Heart right ventricle (tissue), 16 donors: Measurements from ENCODE around the gene MYL3. TPM values are rescaled to one million over a fixed set of nuclear protein-coding genes. Genes with fewer than 3 reads are reported as not detected.

ENCODE experiments used
- ATAC-seq, 8 donors: fragments of 200-7000 bp; cut with Tn5 transposase; one replicate each; pipeline ENCODE4 v1.9.1; 2020; ENCODE audit warnings: mild to moderate bottlenecking in 8 of 8, moderate library complexity in 8 of 8, moderate number of reproducible peaks in 1 of 8
- DNase-seq, 2 donors: peaks; one replicate each; pipeline ENCODE4 v3.0.0-alpha.2; 2020
- H3K27ac ChIP-seq, 10 donors: fragments of 200-600 bp; sonication (generic) in 2 of 10; one replicate each; pipeline versions ENCODE4 v1.5.0 to v1.8.0; 2020 to 2022; ENCODE audit warnings: mild to moderate bottlenecking in 3 of 10
- H3K27me3 ChIP-seq, 7 donors: fragments of 200-600 bp; one replicate each; pipeline ENCODE4 v1.8.0; 2021 to 2022; ENCODE audit warnings: mild to moderate bottlenecking in 2 of 7
- H3K36me3 ChIP-seq, 9 donors: fragments of 200-600 bp; sonication (generic) in 1 of 9; one replicate each; pipeline versions ENCODE4 v1.5.0 to v1.8.0; 2020 to 2022; ENCODE audit warnings: mild to moderate bottlenecking in 2 of 9
- H3K4me1 ChIP-seq, 9 donors: fragments of 200-600 bp; sonication (generic) in 1 of 9; one replicate each; pipeline versions ENCODE4 v1.5.0 to v1.8.0; 2020 to 2022; ENCODE audit warnings: mild to moderate bottlenecking in 4 of 9
- H3K4me3 ChIP-seq, 10 donors: fragments of 200-600 bp; sonication (generic) in 2 of 10; one replicate each; pipeline versions ENCODE4 v1.5.0 to v1.8.0; 2020 to 2022; ENCODE audit warnings: mild to moderate bottlenecking in 7 of 10, moderate library complexity in 2 of 10
- H3K9me3 ChIP-seq, 11 donors: fragments of 200-600 bp in 10 of 11; sonication (generic) in 2 of 11; one replicate each; pipeline versions ENCODE4 v1.5.0 to v1.8.0; 2013 to 2022; ENCODE audit warnings: mild to moderate bottlenecking in 2 of 11, control low read depth in 1 of 11, moderate library complexity in 1 of 11
- CTCF ChIP-seq, 9 donors: fragments of 200-600 bp; sonication (generic) in 2 of 9; IDR thresholded peaks; one replicate each; pipeline versions ENCODE4 v1.5.0 to v1.8.0; 2021 to 2022; ENCODE audit warnings: antibody characterized with exemption in 9 of 9, mild to moderate bottlenecking in 5 of 9, moderate library complexity in 1 of 9
- WGBS, 2 donors: extraction: QIAGEN DNeasy Blood & Tissue Kit; methylation state at CpG; one replicate each; pipeline ENCODE4 v1.1.7; 2013; ENCODE audit warnings: inconsistent platforms in 1 of 2; 5-methylcytosine and 5-hydroxymethylcytosine counted together
- intact Hi-C, 10 donors: fragments of 100-400 bp; cut with DNase I; formaldehyde crosslinking; loops; one replicate each; pipeline versions ENCODE4 v1.11.1 to v1.14.2; 2022
- polyA plus RNA-seq, 2 donors: library from polyadenylated mRNA; stranded (reverse); fragments of 200-250 nt; gene quantifications; one replicate each; pipeline ENCODE4 v1.2.3, GENCODE V29; 2013
- total RNA-seq, 10 donors: library from RNA; stranded (reverse); fragmentation: NEBNext Ultra II Directional in 3 of 10; extraction: Animal tissue kit (Norgen Biotek cat#: 25700) in 3 of 10; gene quantifications; one replicate each; pipeline versions ENCODE4 v1.2.1 to v1.2.4, GENCODE V29; 2021 to 2023
- donor health status: Arrhythmogenic right ventricular cardiomyopathy.
- donor health status: ischemic (EF 13 %, LVEDD 7.1; RV severe dilation, severe dysfunction).
- donor health status: healthy with polysubstance abuse.
- donor health status: DM: no; HTN: yes; CAD: no.
- donor health status: DM: no; HTN: no; CAD: no.
- donor health status: ischemic (EF 25% LVEDD 6.9; RV normal size, moderate dysfunction).
- donor health status: ischemic (EF 25% LVEDD 5.7; RV mildly dilated, moderate dysfunction).
- donor health status: healthy.
- donor health status: DM: yes; HTN: yes; CAD: no.
- donor health status: Ischemic cardiomyopathy.
- donor health status: ischemic (EF 35%, LVEDD 5.7; RV mildly dilated, moderate dysfunction).
- donor health status: nonischemic (EF 11% LVEDD 7.7; RV severe dilation, severe dysfunction).
- donor health status: DM: yes; HTN: yes; CAD: no.
- donor health status: PGD.
- donor health status: ischemic (EF 29% LVEDD 5.4; RV normal size, mild dysfunction).
- donor health status: nonischemic (EF 23%, LVEDD 6.1; RV moderate dilation, normal function).

The MYL3 gene
- total and polyA plus RNA-seq, 12 donors: 5,377 to 9,904 (median 7,587) TPM

DNA sequence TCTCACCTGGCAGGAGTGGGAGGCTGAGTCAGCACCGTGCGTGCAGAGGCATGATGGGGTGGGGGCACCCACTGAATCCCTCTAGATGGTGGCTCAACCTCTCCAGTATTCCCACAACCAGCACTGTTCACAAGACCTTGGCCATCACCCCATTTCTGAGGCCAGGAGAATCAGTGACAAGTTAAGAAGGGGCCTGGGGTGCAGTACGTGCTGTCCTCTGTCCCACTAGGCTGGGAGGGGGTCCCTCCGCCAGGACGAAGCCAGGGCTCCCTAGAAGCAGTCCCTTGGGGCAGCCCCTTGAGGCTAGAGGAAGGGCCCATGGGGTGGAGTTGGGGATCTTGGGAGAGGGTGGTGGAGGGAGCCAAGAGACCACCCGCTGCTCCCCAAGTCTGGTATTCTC lies 4.8 kb downstream of the MYL3 start:
- Histone ChIP-seq H3K9me3 (no peaks in the 10 kb centered on the region), H3K4me3 (peak overlapping the region in 9 of 10 donors; percentile 21 to 69 (median 58)), H3K4me1 (peaks cover 0 to 39% (median 5%) of the 10 kb centered on the region in 9 donors), H3K36me3 (peaks cover 0 to 40% (median 0%) of the 10 kb centered on the region in 9 donors), H3K27me3 (no peaks in the 10 kb centered on the region), H3K27ac (peak overlapping the region in 8 of 10 donors; percentile 42 to 98 (median 92))
- ATAC-seq (no peak), DNase-seq (peak in 1 of 2 donors; percentile 4)
- no peak for TF ChIP-seq CTCF (IDR thresholded peaks at IDR 0.05)
- 64 to 68% methylated on average over 6 of the region's 6 CpGs for WGBS, 2 donors
- intact Hi-C loops: loop anchor here in 1 of 10 donors (5.0 kb wide), 1 partner anchor 49 kb away; no protein-coding TSS in a partner anchor

DNA sequence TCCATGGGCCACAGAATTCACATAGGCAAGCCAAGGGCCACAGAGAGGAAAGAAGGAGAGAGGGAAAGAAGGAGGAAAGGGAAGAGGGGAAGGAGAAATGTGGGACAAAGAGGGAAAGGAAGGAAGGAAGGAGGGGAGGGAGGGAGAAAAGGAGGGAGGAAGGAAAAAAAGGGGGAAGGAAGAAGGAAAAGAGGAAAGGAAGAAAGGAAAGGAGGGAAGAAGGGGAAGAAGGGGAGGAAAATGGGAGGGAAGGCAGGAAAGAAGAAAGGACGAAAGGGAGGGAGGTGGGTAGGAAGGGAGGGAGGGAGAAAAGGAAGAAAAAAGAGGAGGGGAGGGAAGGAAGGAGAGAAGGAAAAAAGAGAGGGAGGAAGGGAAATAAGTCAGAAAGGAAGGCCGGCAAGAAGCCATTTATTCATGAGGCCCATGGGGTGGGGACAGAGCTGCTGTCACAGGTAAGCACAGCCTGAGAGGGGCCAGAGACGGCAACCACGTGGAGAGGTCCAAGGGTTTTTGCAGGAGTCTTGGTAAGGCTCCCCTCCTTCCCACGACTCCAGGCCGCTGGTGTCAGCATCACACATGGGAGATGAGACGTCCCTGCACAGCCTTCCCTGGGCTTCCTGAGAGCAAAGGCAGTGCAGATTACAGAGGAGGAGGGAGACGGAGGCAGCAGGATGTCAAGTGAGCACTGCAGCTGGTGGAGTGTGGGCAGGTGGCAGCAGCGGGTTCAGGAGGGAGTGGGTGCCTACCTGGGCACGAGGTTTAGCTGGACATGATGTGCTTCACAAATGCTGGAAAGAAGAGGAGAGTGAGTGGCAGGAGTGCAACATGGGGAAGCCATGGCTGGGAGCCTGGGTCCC lies 5.5 kb downstream of the MYL3 start:
- no peak for TF ChIP-seq CTCF (IDR thresholded peaks at IDR 0.05)
- no peaks in the 10 kb centered on the region for H3K27me3 ChIP-seq
- WGBS, 2 donors: 31 to 46% methylated on average over 10 of the region's 10 CpGs
- H3K36me3 ChIP-seq: peaks cover 0 to 40% (median 0%) of the 10 kb centered on the region in 9 donors
- no peak for ATAC-seq
- peak overlapping the region in 7 of 10 donors; percentile 52 to 98 (median 89) for H3K27ac ChIP-seq
- peak overlapping the region in 8 of 10 donors; percentile 9 to 69 (median 58) for H3K4me3 ChIP-seq
- peaks cover 0 to 39% (median 5%) of the 10 kb centered on the region in 9 donors for H3K4me1 ChIP-seq
- H3K9me3 ChIP-seq: no peaks in the 10 kb centered on the region
- DNase-seq: peak in 1 of 2 donors; percentile 4
- intact Hi-C loops: loop anchor here in 1 of 10 donors (5.0 kb wide), 1 partner anchor 50 kb away; no protein-coding TSS in a partner anchor

GRCh38 chr3:46856576-46857471 lies 6.4 kb downstream of the MYL3 start:
- no peaks in the 10 kb centered on the region for H3K9me3 ChIP-seq
- no peaks in the 10 kb centered on the region for H3K27me3 ChIP-seq
- peaks cover 0 to 39% (median 1%) of the 10 kb centered on the region in 9 donors for H3K4me1 ChIP-seq
- no peak for ATAC-seq
- peak overlapping the region in 6 of 10 donors; percentile 28 to 69 (median 62) for H3K4me3 ChIP-seq
- DNase-seq: peak; percentile 5 to 23
- intact Hi-C loops: loop anchor here in 1 of 10 donors (5.0 kb wide), 1 partner anchor 50 kb away; no protein-coding TSS in a partner anchor
- peaks cover 0 to 40% (median 0%) of the 10 kb centered on the region in 9 donors for H3K36me3 ChIP-seq
- H3K27ac ChIP-seq: peak overlapping the region in 8 of 10 donors; percentile 9 to 98 (median 78)
- WGBS, 2 donors: 67 to 76% methylated on average over 17 of the region's 17 CpGs
- no peak for TF ChIP-seq CTCF (IDR thresholded peaks at IDR 0.05)
